ENCODE results near the gene ZNF521.

- TF ChIP-seq CTCF (IDR thresholded peaks at IDR 0.05; ENCODE audit: insufficient read depth, low read depth, low read length) (no peak), EZH2 (IDR thresholded peaks at IDR 0.05; ENCODE audit: insufficient read depth, low read length) (no peak)
Observed at GRCh38 chr18:25140124-25140961, 211.6 kb downstream of the ZNF521 start.
